CD8-positive, alpha-beta memory T cell (primary cell): Measurements from ENCODE around the gene SERAC1. TPM values are rescaled to one million over a fixed set of nuclear protein-coding genes. Genes with fewer than 3 reads are reported as not detected.

Experiments used
- CTCF ChIA-PET: fragments of 350-600 bp; sonication (Branson Sonifier 250); formaldehyde crosslinking; loops from one replicate; lab custom pipeline; 2021; ENCODE audit warnings: antibody characterized with exemption; lab: Charles Lee
- POLR2A ChIA-PET: fragments of 350-600 bp; sonication (Branson Sonifier 250); formaldehyde crosslinking; loops from one replicate; lab custom pipeline; 2021; ENCODE audit warnings: antibody characterized with exemption; lab: Charles Lee
- DNase-seq, 5 donors: peaks; one replicate each; pipeline versions ENCODE4 v3.0.0 to v3.0.0-alpha.2; 2020 to 2022; ENCODE audit warnings: mixed read lengths in 1 of 5
- H3K27ac ChIP-seq: one replicate; pipeline ENCODE4 v1.7.0; 2013; ENCODE audit warnings: low read depth, mild to moderate bottlenecking, low read length, moderate library complexity
- H3K27me3 ChIP-seq: 2 replicates; pipeline ENCODE4 v1.7.0; 2013; ENCODE audit warnings: low read length, mild to moderate bottlenecking; ENCODE audit not compliant: insufficient read depth, poor library complexity, severe bottlenecking
- H3K36me3 ChIP-seq: 2 replicates; pipeline ENCODE4 v1.7.0; 2013; ENCODE audit warnings: mild to moderate bottlenecking, low read length, moderate library complexity; ENCODE audit not compliant: insufficient read depth
- H3K4me1 ChIP-seq: 2 replicates; pipeline ENCODE4 v1.7.0; 2013; ENCODE audit warnings: mild to moderate bottlenecking, low read length, moderate library complexity; ENCODE audit not compliant: insufficient read depth
- H3K4me3 ChIP-seq: 2 replicates; pipeline ENCODE4 v1.7.0; 2013; ENCODE audit warnings: mild to moderate bottlenecking, low read length
- H3K9me3 ChIP-seq: 2 replicates; pipeline ENCODE4 v1.7.0; 2013; ENCODE audit warnings: mild to moderate bottlenecking, low read length
- H3K27ac Mint-ChIP-seq, 8 donors: one replicate each; pipeline ENCODE4 v1.8.0; 2020 to 2021; ENCODE audit warnings: mixed read lengths in 8 of 8, mild to moderate bottlenecking in 6 of 8, inconsistent platforms in 3 of 8, moderate library complexity in 3 of 8
- H3K27me3 Mint-ChIP-seq, 2 donors: one replicate each; pipeline ENCODE4 v1.8.0; 2020 to 2021; ENCODE audit warnings: mixed read lengths in 2 of 2, mild to moderate bottlenecking in 1 of 2, moderate library complexity in 1 of 2
- H3K36me3 Mint-ChIP-seq, 3 donors: one replicate each; pipeline ENCODE4 v1.8.0; 2020 to 2021; ENCODE audit warnings: mixed read lengths in 3 of 3, inconsistent platforms in 1 of 3, mild to moderate bottlenecking in 1 of 3
- H3K4me1 Mint-ChIP-seq, 3 donors: one replicate each; pipeline ENCODE4 v1.8.0; 2020 to 2021; ENCODE audit warnings: mixed read lengths in 3 of 3, inconsistent platforms in 1 of 3, mild to moderate bottlenecking in 1 of 3
- H3K4me3 Mint-ChIP-seq, 7 donors: one replicate each; pipeline ENCODE4 v1.8.0; 2020 to 2021; ENCODE audit warnings: mixed read lengths in 7 of 7, mild to moderate bottlenecking in 6 of 7, moderate library complexity in 4 of 7, inconsistent platforms in 2 of 7
- H3K9me3 Mint-ChIP-seq, 5 donors: one replicate each; pipeline ENCODE4 v1.8.0; 2020 to 2022; ENCODE audit warnings: mixed read lengths in 5 of 5, mild to moderate bottlenecking in 3 of 5, moderate library complexity in 2 of 5, inconsistent platforms in 1 of 5
- polyA plus RNA-seq: library from polyadenylated mRNA; unstranded; fragments of 300-500 nt; fragmentation: Illumina TruSeq; gene quantifications from one replicate; pipeline ENCODE4 v1.2.3, GENCODE V29; 2021
- total RNA-seq, 2 experiments: library from RNA; stranded (reverse); gene quantifications; one replicate each; pipeline ENCODE4 v1.2.3, GENCODE V29; 2021

SERAC1 gene
- total and polyA plus RNA-seq, 3 experiments from 2014 or later, result 3.9 to 4.9 (median 4.8) TPM

- Histone ChIP-seq H3K27me3 (no peaks in the 10 kb centered on the region), H3K36me3 (peaks cover 17% of the 10 kb centered on the region), H3K4me1 (no peaks in the 10 kb centered on the region), H3K4me3 (no peak overlapping the region), H3K9me3 (no peaks in the 10 kb centered on the region), H3K27ac (no peak overlapping the region)
- H3K27me3 Mint-ChIP-seq, result no peaks in the 10 kb centered on the region
- ChIA-PET POLR2A (no interaction called here), CTCF (interaction anchor here (1.5 to 2.8 kb wide), 2 partner anchors 8 to 19 kb away, joined by 3 to 9 read pairs; no protein-coding TSS in a partner anchor)
- H3K4me1 Mint-ChIP-seq, result no peaks in the 10 kb centered on the region
- H3K4me3 Mint-ChIP-seq, result no peak overlapping the region
- H3K9me3 Mint-ChIP-seq, result no peaks in the 10 kb centered on the region
- peaks cover 7 to 83% (median 34%) of the 10 kb centered on the region in 3 donors for H3K36me3 Mint-ChIP-seq
- H3K27ac Mint-ChIP-seq, result peak overlapping the region in 1 of 8 donors; percentile 62
- no peak for DNase-seq
Measured at GRCh38 chr6:158080849-158081656, 87.0 kb downstream of the SERAC1 start.

GRCh38 chr6:158078320-158078719 lies 89.7 kb downstream of the SERAC1 start:
- Mint-ChIP-seq H3K4me3 (no peak overlapping the region), H3K27me3 (peaks cover 0 to 2% of the 10 kb centered on the region in 2 donors)
- H3K4me1 ChIP-seq, result no peaks in the 10 kb centered on the region

GRCh38 chr6:158077676-158078075 lies 90.4 kb downstream of the SERAC1 start:
- H3K27me3 ChIP-seq, result no peaks in the 10 kb centered on the region
- no peaks in the 10 kb centered on the region for H3K9me3 Mint-ChIP-seq
- no peak overlapping the region for H3K27ac ChIP-seq
- DNase-seq, result no peak
- peaks cover 0 to 2% of the 10 kb centered on the region in 2 donors for H3K27me3 Mint-ChIP-seq
- no peaks in the 10 kb centered on the region for H3K4me1 ChIP-seq
- no peaks in the 10 kb centered on the region for H3K4me1 Mint-ChIP-seq
- H3K4me3 ChIP-seq, result no peak overlapping the region
- H3K9me3 ChIP-seq, result no peaks in the 10 kb centered on the region
- H3K36me3 ChIP-seq, result peaks cover 11% of the 10 kb centered on the region
- POLR2A ChIA-PET, result interaction anchor here (0.7 kb wide), 1 partner anchor 78 kb away, joined by 5 read pairs; no protein-coding TSS in a partner anchor
- no peak overlapping the region for H3K4me3 Mint-ChIP-seq
- H3K27ac Mint-ChIP-seq, result no peak overlapping the region
- peaks cover 10 to 69% (median 25%) of the 10 kb centered on the region in 3 donors for H3K36me3 Mint-ChIP-seq
- CTCF ChIA-PET, result interaction anchor here (1.4 kb wide), 1 partner anchor 51 kb away, joined by 5 read pairs; no protein-coding TSS in a partner anchor

More at GRCh38 chr6:158078320-158078719, 89.7 kb downstream of the SERAC1 start:
- ChIA-PET POLR2A (no interaction called here), CTCF (interaction anchor here (1.4 kb wide), 1 partner anchor 52 kb away, joined by 5 read pairs; no protein-coding TSS in a partner anchor)
- Histone ChIP-seq H3K4me3 (no peak overlapping the region), H3K27ac (no peak overlapping the region), H3K36me3 (peaks cover 11% of the 10 kb centered on the region), H3K9me3 (no peaks in the 10 kb centered on the region), H3K27me3 (no peaks in the 10 kb centered on the region)
- no peaks in the 10 kb centered on the region for H3K9me3 Mint-ChIP-seq
- no peak overlapping the region for H3K27ac Mint-ChIP-seq
- H3K36me3 Mint-ChIP-seq, result peaks cover 10 to 76% (median 29%) of the 10 kb centered on the region in 3 donors
- H3K4me1 Mint-ChIP-seq, result no peaks in the 10 kb centered on the region
- DNase-seq, result no peak

DNA sequence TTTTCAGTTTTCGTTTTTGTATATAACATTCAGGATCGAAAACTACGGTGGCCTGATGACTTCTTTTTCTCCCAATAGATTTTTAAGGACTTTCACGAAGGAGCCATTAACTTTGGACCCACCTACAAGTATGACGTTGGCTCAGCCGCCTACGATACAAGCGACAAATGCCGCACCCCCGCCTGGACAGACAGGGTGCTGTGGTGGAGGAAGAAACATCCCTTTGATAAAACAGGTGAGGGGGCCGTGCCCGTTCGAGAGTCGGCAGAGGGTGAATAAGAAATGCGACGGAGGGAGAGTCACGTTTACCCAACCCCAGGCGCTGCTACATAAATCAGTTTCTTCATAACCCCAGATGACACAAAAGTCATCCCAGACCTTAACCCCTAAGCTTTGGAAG lies 91.5 kb downstream of the SERAC1 start:
- H3K36me3 Mint-ChIP-seq, result peaks cover 14 to 70% (median 22%) of the 10 kb centered on the region in 3 donors
- peaks cover 4 to 6% (median 6%) of the 10 kb centered on the region in 3 donors for H3K4me1 Mint-ChIP-seq
- H3K4me1 ChIP-seq, result peaks cover 7% of the 10 kb centered on the region
- peaks cover 0 to 2% of the 10 kb centered on the region in 2 donors for H3K27me3 Mint-ChIP-seq
- no peaks in the 10 kb centered on the region for H3K9me3 ChIP-seq
- H3K27ac Mint-ChIP-seq, result no peak overlapping the region
- no peaks in the 10 kb centered on the region for H3K27me3 ChIP-seq
- no peaks in the 10 kb centered on the region for H3K9me3 Mint-ChIP-seq
- POLR2A ChIA-PET, result no interaction called here
- H3K27ac ChIP-seq, result no peak overlapping the region
- peaks cover 7% of the 10 kb centered on the region for H3K36me3 ChIP-seq
- no peak overlapping the region for H3K4me3 Mint-ChIP-seq
- H3K4me3 ChIP-seq, result no peak overlapping the region
- CTCF ChIA-PET, result interaction anchor here (2.2 kb wide), 1 partner anchor 320 kb away, joined by 7 read pairs; no protein-coding TSS in a partner anchor
- no peak for DNase-seq

DNA sequence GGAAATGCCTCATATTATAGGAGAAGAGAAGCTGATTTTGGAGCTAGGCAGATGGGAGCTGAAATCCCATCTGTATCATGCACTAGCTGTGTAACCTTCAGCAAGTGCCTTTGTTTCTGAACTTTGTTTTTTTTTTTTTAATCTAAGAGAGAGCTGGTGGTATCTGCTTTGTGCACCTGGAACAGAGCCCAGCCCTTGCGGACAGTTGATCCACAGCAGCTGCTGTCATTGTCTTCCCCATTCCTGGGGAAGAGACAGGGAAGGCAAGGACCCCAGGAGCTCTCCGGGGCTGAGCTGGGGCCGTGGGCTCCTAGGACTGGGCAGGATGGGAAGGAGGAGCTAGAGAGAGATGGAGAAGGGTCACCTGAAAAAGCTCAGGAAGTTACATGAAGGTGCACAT lies 94.3 kb downstream of the SERAC1 start:
- Histone ChIP-seq H3K27me3 (no peaks in the 10 kb centered on the region), H3K4me3 (no peak overlapping the region), H3K27ac (no peak overlapping the region), H3K9me3 (no peaks in the 10 kb centered on the region), H3K4me1 (peaks cover 7% of the 10 kb centered on the region), H3K36me3 (peaks cover 6% of the 10 kb centered on the region)
- ChIA-PET CTCF (interaction anchor here (0.7 to 6.8 kb wide), 6 partner anchors 12 to 318 kb away, joined by 3 to 31 read pairs (median 6); no protein-coding TSS in a partner anchor), POLR2A (no interaction called here)
- Mint-ChIP-seq H3K27me3 (peaks cover 0 to 2% of the 10 kb centered on the region in 2 donors), H3K36me3 (peaks cover 14 to 68% (median 17%) of the 10 kb centered on the region in 3 donors), H3K9me3 (no peaks in the 10 kb centered on the region), H3K27ac (no peak overlapping the region), H3K4me1 (peaks cover 9 to 15% (median 11%) of the 10 kb centered on the region in 3 donors), H3K4me3 (peak overlapping the region in 1 of 7 donors; percentile 9)
- no peak for DNase-seq

- POLR2A ChIA-PET, result interaction anchor here (0.6 to 0.7 kb wide), 3 partner anchors 83 to 758 kb away, joined by 3 read pairs; no protein-coding TSS in a partner anchor
- peak overlapping the region in 3 of 8 donors; percentile 66 to 82 (median 71) for H3K27ac Mint-ChIP-seq
Measured at GRCh38 chr6:158072083-158072721, 95.9 kb downstream of the SERAC1 start.

GRCh38 chr6:158071121-158072082 lies 96.7 kb downstream of the SERAC1 start:
- Histone ChIP-seq H3K27me3 (no peaks in the 10 kb centered on the region), H3K27ac (no peak overlapping the region), H3K9me3 (no peaks in the 10 kb centered on the region), H3K36me3 (no peaks in the 10 kb centered on the region), H3K4me1 (peaks cover 7% of the 10 kb centered on the region), H3K4me3 (no peak overlapping the region)
- Mint-ChIP-seq H3K36me3 (peaks cover 7 to 56% (median 11%) of the 10 kb centered on the region in 3 donors), H3K9me3 (no peaks in the 10 kb centered on the region), H3K27me3 (peaks cover 0 to 2% of the 10 kb centered on the region in 2 donors), H3K27ac (peak overlapping the region in 3 of 8 donors; percentile 63 to 71 (median 66)), H3K4me1 (peaks cover 12 to 19% (median 13%) of the 10 kb centered on the region in 3 donors), H3K4me3 (no peak overlapping the region)
- CTCF ChIA-PET, result interaction anchor here (0.8 to 6.8 kb wide), 19 partner anchors 11 to 315 kb away, joined by 3 to 33 read pairs (median 7); partner anchors contain the start of gene SYNJ2
- no peak for DNase-seq
- POLR2A ChIA-PET, result interaction anchor here (0.6 to 0.7 kb wide), 2 partner anchors 83 to 115 kb away, joined by 3 read pairs; no protein-coding TSS in a partner anchor

More at GRCh38 chr6:158072083-158072721, 95.9 kb downstream of the SERAC1 start:
- Histone ChIP-seq H3K9me3 (no peaks in the 10 kb centered on the region), H3K4me3 (no peak overlapping the region), H3K27ac (no peak overlapping the region), H3K4me1 (peaks cover 7% of the 10 kb centered on the region), H3K36me3 (no peaks in the 10 kb centered on the region), H3K27me3 (no peaks in the 10 kb centered on the region)
- H3K4me3 Mint-ChIP-seq, result no peak overlapping the region
- H3K4me1 Mint-ChIP-seq, result peaks cover 12 to 19% (median 13%) of the 10 kb centered on the region in 3 donors
- peaks cover 10 to 58% (median 13%) of the 10 kb centered on the region in 3 donors for H3K36me3 Mint-ChIP-seq
- peak; percentile 28 to 68 (median 42) for DNase-seq
- no peaks in the 10 kb centered on the region for H3K9me3 Mint-ChIP-seq
- CTCF ChIA-PET, result interaction anchor here (0.8 to 6.8 kb wide), 19 partner anchors 11 to 316 kb away, joined by 3 to 33 read pairs (median 7); partner anchors contain the start of gene SYNJ2
- peaks cover 0 to 2% of the 10 kb centered on the region in 2 donors for H3K27me3 Mint-ChIP-seq
